CD4-positive, alpha-beta T cell (primary cell): ENCODE measurements around the gene GRID1. TPM values are rescaled to one million over a fixed set of nuclear protein-coding genes. Genes with fewer than 3 reads are reported as not detected.

ENCODE experiments used
- ATAC-seq: fragments of 200-7000 bp; cut with Tn5 transposase; one replicate; pipeline ENCODE4 v1.10.0; 2022; ENCODE audit warnings: mild to moderate bottlenecking; ENCODE audit not compliant: poor library complexity
- CTCF ChIA-PET: fragments of 350-600 bp; sonication (Branson Sonifier 250); formaldehyde crosslinking; loops from one replicate; lab custom pipeline; 2021; ENCODE audit warnings: antibody characterized with exemption, inconsistent platforms; lab: Charles Lee
- POLR2A ChIA-PET: fragments of 350-600 bp; sonication (Branson Sonifier 250); formaldehyde crosslinking; loops from one replicate; lab custom pipeline; 2021; ENCODE audit warnings: antibody characterized with exemption, inconsistent platforms; lab: Charles Lee
- DNase-seq, 14 experiments: peaks; one replicate each; pipeline ENCODE4 v3.0.0-alpha.2; 2013 to 2020; ENCODE audit warnings: mixed read lengths in 2 of 14
- H3K27ac ChIP-seq, 2 donors: one replicate each; pipeline versions ENCODE4 v1.5.1 to v1.7.0; 2013; ENCODE audit warnings: low read length in 2 of 2, low read depth in 1 of 2, mild to moderate bottlenecking in 1 of 2
- H3K27me3 ChIP-seq, 2 experiments: 1 replicate in 1 of 2; 2 replicates in 1 of 2; pipeline versions ENCODE4 v1.6.1 to v1.7.0; 2013; ENCODE audit warnings: low read length in 2 of 2, control low read depth in 1 of 2, mild to moderate bottlenecking in 1 of 2, moderate library complexity in 1 of 2; ENCODE audit not compliant: insufficient read depth in 2 of 2, control insufficient read depth in 1 of 2
- H3K36me3 ChIP-seq: one replicate; pipeline ENCODE4 v1.6.1; 2013; ENCODE audit warnings: low read length, control low read depth; ENCODE audit not compliant: insufficient read depth
- H3K4me1 ChIP-seq: one replicate; pipeline ENCODE4 v1.6.1; 2013; ENCODE audit warnings: low read length, control low read depth; ENCODE audit not compliant: insufficient read depth
- H3K4me3 ChIP-seq: one replicate; pipeline ENCODE4 v1.5.1; 2013; ENCODE audit warnings: mild to moderate bottlenecking, low read length, moderate library complexity
- H3K9me3 ChIP-seq, 2 experiments: 1 replicate in 1 of 2; 2 replicates in 1 of 2; pipeline versions ENCODE4 v1.6.1 to v1.7.0; 2013; ENCODE audit warnings: low read length in 2 of 2, mild to moderate bottlenecking in 2 of 2, control low read depth in 1 of 2, moderate library complexity in 1 of 2; ENCODE audit not compliant: control insufficient read depth in 1 of 2, insufficient read depth in 1 of 2
- H3K27ac Mint-ChIP-seq: one replicate; pipeline ENCODE4 v1.8.0; 2020; ENCODE audit warnings: mixed read lengths
- H3K27me3 Mint-ChIP-seq: one replicate; pipeline ENCODE4 v1.8.0; 2021; ENCODE audit warnings: mixed read lengths
- H3K36me3 Mint-ChIP-seq: one replicate; pipeline ENCODE4 v1.8.0; 2021; ENCODE audit warnings: low read depth, mixed read lengths
- H3K4me1 Mint-ChIP-seq: one replicate; pipeline ENCODE4 v1.8.0; 2021; ENCODE audit warnings: low read depth, mixed read lengths
- H3K4me3 Mint-ChIP-seq: one replicate; pipeline ENCODE4 v1.8.0; 2020; ENCODE audit warnings: mild to moderate bottlenecking, mixed read lengths
- H3K9me3 Mint-ChIP-seq: one replicate; pipeline ENCODE4 v1.8.0; 2020; ENCODE audit warnings: mixed read lengths
- intact Hi-C, 2 experiments: fragments of 100-400 bp; cut with DNase I in 1 of 2; cut with micrococcal nuclease in 1 of 2; formaldehyde crosslinking; loops; one replicate each; pipeline versions ENCODE4 v1.15.1 to v1.9.0; 2023 to 2025; cut with DNase I, micrococcal nuclease
- total RNA-seq, 174 experiments: library from RNA in 2 of 174; stranded (reverse) in 2 of 174; gene quantifications; one replicate each; pipeline ENCODE4 v1.2.3 and lab custom pipeline; 2021 to 2026
- TF ChIP-seq, protein P1 (sequence below): fragments of 200-600 bp; IDR thresholded peaks from one replicate; pipeline ENCODE4 v1.8.0; 2022; ENCODE audit warnings: antibody characterized with exemption, mild to moderate bottlenecking

GRID1 gene
- total RNA-seq, 2 experiments from 2014 or later = not detected

GRCh38 chr10:85921789-85922188 lies 444.8 kb downstream of the GRID1 start:
- Histone ChIP-seq H3K4me3 (no peak overlapping the region), H3K36me3 (no peaks in the 10 kb centered on the region), H3K9me3 (no peaks in the 10 kb centered on the region), H3K27me3 (no peaks in the 10 kb centered on the region), H3K4me1 (no peaks in the 10 kb centered on the region), H3K27ac (no peak overlapping the region)
- no peaks in the 10 kb centered on the region for H3K36me3 Mint-ChIP-seq
- CTCF ChIA-PET = no interaction called here
- POLR2A ChIA-PET = no interaction called here
- ATAC-seq (no peak), DNase-seq (no peak)
- peaks cover 13% of the 10 kb centered on the region for H3K27me3 Mint-ChIP-seq
- TF ChIP-seq, protein P1, sequence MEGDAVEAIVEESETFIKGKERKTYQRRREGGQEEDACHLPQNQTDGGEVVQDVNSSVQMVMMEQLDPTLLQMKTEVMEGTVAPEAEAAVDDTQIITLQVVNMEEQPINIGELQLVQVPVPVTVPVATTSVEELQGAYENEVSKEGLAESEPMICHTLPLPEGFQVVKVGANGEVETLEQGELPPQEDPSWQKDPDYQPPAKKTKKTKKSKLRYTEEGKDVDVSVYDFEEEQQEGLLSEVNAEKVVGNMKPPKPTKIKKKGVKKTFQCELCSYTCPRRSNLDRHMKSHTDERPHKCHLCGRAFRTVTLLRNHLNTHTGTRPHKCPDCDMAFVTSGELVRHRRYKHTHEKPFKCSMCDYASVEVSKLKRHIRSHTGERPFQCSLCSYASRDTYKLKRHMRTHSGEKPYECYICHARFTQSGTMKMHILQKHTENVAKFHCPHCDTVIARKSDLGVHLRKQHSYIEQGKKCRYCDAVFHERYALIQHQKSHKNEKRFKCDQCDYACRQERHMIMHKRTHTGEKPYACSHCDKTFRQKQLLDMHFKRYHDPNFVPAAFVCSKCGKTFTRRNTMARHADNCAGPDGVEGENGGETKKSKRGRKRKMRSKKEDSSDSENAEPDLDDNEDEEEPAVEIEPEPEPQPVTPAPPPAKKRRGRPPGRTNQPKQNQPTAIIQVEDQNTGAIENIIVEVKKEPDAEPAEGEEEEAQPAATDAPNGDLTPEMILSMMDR = no peak
- no peaks in the 10 kb centered on the region for H3K9me3 Mint-ChIP-seq
- H3K27ac Mint-ChIP-seq = no peak overlapping the region
- no peaks in the 10 kb centered on the region for H3K4me1 Mint-ChIP-seq
- intact Hi-C loops = no loop called here
- no peak overlapping the region for H3K4me3 Mint-ChIP-seq

- no peak for ATAC-seq
Measured at GRCh38 chr10:85920311-85920710, 446.3 kb downstream of the GRID1 start.

DNA sequence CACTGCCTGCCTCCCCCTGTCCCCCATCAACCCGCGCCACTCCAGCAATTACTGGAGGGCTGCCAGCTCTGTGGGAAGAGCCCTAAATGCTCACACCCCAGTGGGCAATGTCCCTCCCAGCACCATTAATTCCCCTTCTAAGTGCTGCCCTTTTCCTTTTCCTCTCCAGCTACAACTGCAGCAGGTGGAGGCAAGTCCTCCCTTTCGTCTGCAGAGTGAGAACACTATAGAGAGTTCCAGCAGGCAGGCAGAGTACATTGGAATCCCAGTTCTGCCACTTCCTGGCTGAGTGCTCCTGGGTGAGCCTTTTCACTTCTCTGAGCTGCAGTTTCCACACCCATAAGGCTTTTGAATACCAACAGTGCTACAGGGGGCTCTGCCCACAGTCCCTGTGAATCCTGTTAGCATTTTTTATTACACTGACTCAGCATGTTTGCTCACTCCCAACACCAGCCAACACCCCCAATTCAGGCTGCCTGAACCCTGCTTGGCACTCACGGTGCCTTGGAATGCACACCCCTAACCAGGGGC lies 447.0 kb downstream of the GRID1 start:
- Histone ChIP-seq H3K4me1 (no peaks in the 10 kb centered on the region), H3K27ac (no peak overlapping the region), H3K4me3 (no peak overlapping the region), H3K9me3 (no peaks in the 10 kb centered on the region), H3K27me3 (no peaks in the 10 kb centered on the region), H3K36me3 (no peaks in the 10 kb centered on the region)
- TF ChIP-seq, protein P1 = no peak
- Mint-ChIP-seq H3K9me3 (no peaks in the 10 kb centered on the region), H3K4me1 (no peaks in the 10 kb centered on the region), H3K27me3 (peaks cover 9% of the 10 kb centered on the region), H3K4me3 (no peak overlapping the region), H3K27ac (no peak overlapping the region), H3K36me3 (no peaks in the 10 kb centered on the region)
- intact Hi-C loops = no loop called here
- ChIA-PET CTCF (no interaction called here), POLR2A (no interaction called here)
- ATAC-seq (no peak), DNase-seq (no peak)

More at GRCh38 chr10:85920311-85920710, 446.3 kb downstream of the GRID1 start:
- H3K4me3 ChIP-seq = no peak overlapping the region
- H3K27ac ChIP-seq = no peak overlapping the region
- no peaks in the 10 kb centered on the region for H3K4me1 Mint-ChIP-seq
- no peaks in the 10 kb centered on the region for H3K9me3 ChIP-seq
- TF ChIP-seq, protein P1 = no peak
- no peaks in the 10 kb centered on the region for H3K27me3 ChIP-seq
- no peaks in the 10 kb centered on the region for H3K4me1 ChIP-seq
- peaks cover 9% of the 10 kb centered on the region for H3K27me3 Mint-ChIP-seq
- ChIA-PET POLR2A (no interaction called here), CTCF (no interaction called here)
- H3K9me3 Mint-ChIP-seq = no peaks in the 10 kb centered on the region
- no peak overlapping the region for H3K27ac Mint-ChIP-seq
- H3K36me3 Mint-ChIP-seq = no peaks in the 10 kb centered on the region
- DNase-seq = no peak
- intact Hi-C loops = no loop called here
- no peaks in the 10 kb centered on the region for H3K36me3 ChIP-seq
- no peak overlapping the region for H3K4me3 Mint-ChIP-seq
